HEK293 (cell line): ENCODE measurements around the gene BICD1.

Source experiments
- CTCF ChIA-PET: fragments of 350-600 bp; formaldehyde crosslinking; extraction: SDS; loops from one replicate; lab custom pipeline; 2021; ENCODE audit warnings: antibody characterized with exemption; lab: Yijun Ruan, JAX
- POLR2A ChIA-PET: fragments of 300-600 bp; formaldehyde crosslinking; extraction: SDS; loops from one replicate; lab custom pipeline; 2020; ENCODE audit warnings: antibody characterized with exemption, inconsistent platforms; lab: Yijun Ruan, JAX
- H3K27ac ChIP-seq: fragments of 200-500 bp; sonication (Bioruptor generic); 2 replicates; pipeline ENCODE4 v1.5.1; 2014; ENCODE audit warnings: low read depth, low read length, control low read depth, inconsistent platforms; ENCODE audit errors: extremely low read depth
- H3K36me3 ChIP-seq, 2 experiments: fragments of 200-500 bp in 1 of 2; sonication (Bioruptor generic) in 1 of 2; 1 replicate in 1 of 2; 2 replicates in 1 of 2; pipeline ENCODE4 v1.5.1; 2014 to 2017; ENCODE audit warnings: inconsistent platforms in 2 of 2, low read length in 2 of 2; ENCODE audit not compliant: control insufficient read depth in 2 of 2, insufficient read depth in 1 of 2
- H3K4me1 ChIP-seq: fragments of 200-500 bp; sonication (Bioruptor generic); 2 replicates; pipeline ENCODE4 v1.5.1; 2014; ENCODE audit warnings: mild to moderate bottlenecking, low read length, inconsistent platforms; ENCODE audit not compliant: control insufficient read depth, insufficient read depth
- H3K4me3 ChIP-seq: 2 replicates; pipeline ENCODE4 v1.5.1; 2011; ENCODE audit warnings: low read depth, mild to moderate bottlenecking, control low read depth, low read length, moderate library complexity
- H3K9me3 ChIP-seq: fragments of 200-500 bp; sonication (Bioruptor generic); 2 replicates; pipeline ENCODE4 v1.5.1; 2014; ENCODE audit warnings: low read depth, low read length, inconsistent platforms; ENCODE audit not compliant: control insufficient read depth, insufficient read depth
- GLI2 ChIP-seq: fragments of 450-650 bp; formaldehyde crosslinking; IDR thresholded peaks from 2 replicates; pipeline ENCODE4; 2017; ENCODE audit warnings: missing biosample characterization, missing genetic modification characterization, low read depth, borderline replicate concordance
- IKZF3 ChIP-seq: fragments of 450-650 bp; IDR thresholded peaks from 2 replicates; pipeline ENCODE4 v1.5.0; 2018; ENCODE audit warnings: missing biosample characterization, mild to moderate bottlenecking, missing genetic modification characterization, moderate library complexity
- KLF1 ChIP-seq: fragments of 450-650 bp; formaldehyde crosslinking; IDR thresholded peaks from 2 replicates; pipeline ENCODE4 v1.5.1; 2016; ENCODE audit warnings: missing biosample characterization, missing genetic modification characterization
- KLF16 ChIP-seq: fragments of 450-650 bp; formaldehyde crosslinking; IDR thresholded peaks from 2 replicates; pipeline ENCODE4 v1.5.1; 2017; ENCODE audit warnings: missing biosample characterization, missing genetic modification characterization
- KLF7 ChIP-seq: fragments of 450-650 bp; formaldehyde crosslinking; IDR thresholded peaks from 2 replicates; pipeline ENCODE4 v1.5.1; 2016; ENCODE audit warnings: missing biosample characterization, missing genetic modification characterization, borderline replicate concordance
- MZF1 ChIP-seq: fragments of 450-650 bp; formaldehyde crosslinking; IDR thresholded peaks from 2 replicates; pipeline ENCODE4 v1.5.1; 2017; ENCODE audit warnings: missing biosample characterization, missing genetic modification characterization, borderline replicate concordance
- PRDM1 ChIP-seq: fragments of 450-650 bp; formaldehyde crosslinking; IDR thresholded peaks from 2 replicates; pipeline ENCODE4; 2016; ENCODE audit warnings: missing biosample characterization, missing genetic modification characterization
- YY2 ChIP-seq: fragments of 450-650 bp; formaldehyde crosslinking; IDR thresholded peaks from 2 replicates; pipeline ENCODE4 v1.5.1; 2016; ENCODE audit warnings: missing biosample characterization, missing genetic modification characterization
- ZBTB17 ChIP-seq: fragments of 450-650 bp; formaldehyde crosslinking; IDR thresholded peaks from 2 replicates; pipeline ENCODE4 v1.5.1; 2016; ENCODE audit warnings: missing biosample characterization, missing genetic modification characterization
- ZBTB21 ChIP-seq: fragments of 450-650 bp; formaldehyde crosslinking; IDR thresholded peaks from 2 replicates; pipeline ENCODE4 v1.5.1; 2017; ENCODE audit warnings: missing biosample characterization, missing genetic modification characterization
- ZNF155 ChIP-seq: fragments of 450-650 bp; formaldehyde crosslinking; IDR thresholded peaks from 2 replicates; pipeline ENCODE4 v1.5.1; 2016; ENCODE audit warnings: missing biosample characterization, missing genetic modification characterization
- ZNF16 ChIP-seq: fragments of 450-650 bp; formaldehyde crosslinking; IDR thresholded peaks from 2 replicates; pipeline ENCODE4 v1.5.1; 2016; ENCODE audit warnings: low read depth, missing biosample characterization, missing genetic modification characterization
- ZNF202 ChIP-seq: fragments of 450-650 bp; formaldehyde crosslinking; IDR thresholded peaks from 2 replicates; pipeline ENCODE4 v1.5.1; 2016; ENCODE audit warnings: missing biosample characterization, missing genetic modification characterization, borderline replicate concordance
- ZNF214 ChIP-seq: fragments of 450-650 bp; formaldehyde crosslinking; IDR thresholded peaks from 2 replicates; pipeline ENCODE4 v1.5.1; 2017; ENCODE audit warnings: missing biosample characterization, mild to moderate bottlenecking, missing genetic modification characterization, borderline replicate concordance
- ZNF423 ChIP-seq: fragments of 450-650 bp; formaldehyde crosslinking; IDR thresholded peaks from 2 replicates; pipeline ENCODE4 v1.5.1; 2016; ENCODE audit warnings: missing biosample characterization, missing genetic modification characterization
- ZNF488 ChIP-seq: fragments of 450-650 bp; formaldehyde crosslinking; IDR thresholded peaks from 2 replicates; pipeline ENCODE4 v1.5.1; 2016; ENCODE audit warnings: missing biosample characterization, missing genetic modification characterization
- ZNF518A ChIP-seq: fragments of 450-650 bp; formaldehyde crosslinking; conservative IDR thresholded peaks from 2 replicates; pipeline ENCODE4 v1.5.1; 2016; ENCODE audit warnings: low read depth, missing biosample characterization, missing genetic modification characterization
- ZNF529 ChIP-seq: fragments of 450-650 bp; formaldehyde crosslinking; IDR thresholded peaks from 2 replicates; pipeline ENCODE4 v1.5.1; 2017; ENCODE audit warnings: missing genetic modification characterization, missing biosample characterization; ENCODE audit not compliant: insufficient replicate concordance
- ZNF549 ChIP-seq: fragments of 450-650 bp; IDR thresholded peaks from 2 replicates; pipeline ENCODE4 v1.5.1; 2018; ENCODE audit warnings: missing biosample characterization, missing genetic modification characterization, mild to moderate bottlenecking, inconsistent platforms, moderate library complexity
- ZNF585B ChIP-seq: fragments of 450-650 bp; formaldehyde crosslinking; IDR thresholded peaks from 2 replicates; pipeline ENCODE4 v1.5.1; 2016; ENCODE audit warnings: missing biosample characterization, missing genetic modification characterization
- ZNF610 ChIP-seq: fragments of 450-650 bp; formaldehyde crosslinking; IDR thresholded peaks from 2 replicates; pipeline ENCODE4 v1.5.1; 2016; ENCODE audit warnings: missing biosample characterization, missing genetic modification characterization, borderline replicate concordance
- ZNF624 ChIP-seq: fragments of 450-650 bp; formaldehyde crosslinking; IDR thresholded peaks from 2 replicates; pipeline ENCODE4 v1.5.1; 2017; ENCODE audit warnings: missing biosample characterization, missing genetic modification characterization
- ZNF639 ChIP-seq: fragments of 450-650 bp; formaldehyde crosslinking; IDR thresholded peaks from 2 replicates; pipeline ENCODE4 v1.5.1; 2016; ENCODE audit warnings: missing biosample characterization, missing genetic modification characterization
- ZNF677 ChIP-seq: fragments of 450-650 bp; IDR thresholded peaks from 2 replicates; pipeline ENCODE4 v1.5.0; 2018; ENCODE audit warnings: missing biosample characterization, mild to moderate bottlenecking, missing genetic modification characterization, moderate library complexity
- ZSCAN5A ChIP-seq: fragments of 450-650 bp; formaldehyde crosslinking; IDR thresholded peaks from 2 replicates; pipeline ENCODE4 v1.5.1; 2016; ENCODE audit warnings: missing biosample characterization, missing genetic modification characterization
- TF ChIP-seq, protein P1 (sequence below): fragments of 450-650 bp; formaldehyde crosslinking; IDR thresholded peaks from 2 replicates; pipeline ENCODE4 v1.5.1; 2016; ENCODE audit warnings: missing biosample characterization, missing genetic modification characterization
- TF ChIP-seq, protein P2 (sequence below): IDR thresholded peaks from 2 replicates; pipeline ENCODE4 v1.6.1; 2011; ENCODE audit warnings: mild to moderate bottlenecking, low read depth, low read length, borderline replicate concordance

Gene BICD1

DNA sequence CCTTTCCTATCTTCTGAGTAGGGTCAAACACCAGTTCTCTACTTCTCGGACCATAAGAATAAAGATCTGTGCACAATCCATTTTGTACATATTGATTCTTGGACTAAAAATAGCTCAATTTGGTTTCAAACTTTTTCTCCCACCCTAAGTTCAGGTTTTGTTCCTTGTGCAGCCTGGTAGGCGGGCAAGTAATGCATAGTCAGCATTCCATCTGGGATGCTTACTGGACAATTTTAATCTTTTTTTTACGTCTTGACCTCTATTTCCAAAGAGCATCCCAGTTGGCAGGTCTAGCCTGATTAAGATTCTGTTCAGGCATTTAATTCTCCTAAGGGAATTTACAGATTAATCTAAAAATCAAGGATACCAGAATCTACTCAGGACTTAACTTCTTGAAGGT lies 126.9 kb downstream of the BICD1 start:
- TF ChIP-seq KLF16 (tag by site-specific recombination) = no peak
- no peak for TF ChIP-seq KLF7
- no peak for TF ChIP-seq GLI2 (tag by site-specific recombination)
- no peak for TF ChIP-seq MZF1 (tag by site-specific recombination)
- TF ChIP-seq ZNF518A (tag by site-specific recombination) = no peak
- no peak for TF ChIP-seq ZBTB17 (tag by site-specific recombination)
- TF ChIP-seq, protein P1, sequence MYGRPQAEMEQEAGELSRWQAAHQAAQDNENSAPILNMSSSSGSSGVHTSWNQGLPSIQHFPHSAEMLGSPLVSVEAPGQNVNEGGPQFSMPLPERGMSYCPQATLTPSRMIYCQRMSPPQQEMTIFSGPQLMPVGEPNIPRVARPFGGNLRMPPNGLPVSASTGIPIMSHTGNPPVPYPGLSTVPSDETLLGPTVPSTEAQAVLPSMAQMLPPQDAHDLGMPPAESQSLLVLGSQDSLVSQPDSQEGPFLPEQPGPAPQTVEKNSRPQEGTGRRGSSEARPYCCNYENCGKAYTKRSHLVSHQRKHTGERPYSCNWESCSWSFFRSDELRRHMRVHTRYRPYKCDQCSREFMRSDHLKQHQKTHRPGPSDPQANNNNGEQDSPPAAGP = no peak
- TF ChIP-seq ZNF677 (tag by site-specific recombination) = no peak
- TF ChIP-seq ZNF610 (tag by site-specific recombination) = no peak
- TF ChIP-seq ZNF202 (tag by site-specific recombination) = no peak
- TF ChIP-seq ZNF488 (tag by site-specific recombination) = no peak
- TF ChIP-seq ZNF585B = no peak
- TF ChIP-seq ZNF639 (tag by site-specific recombination) = no peak
- TF ChIP-seq ZNF214 = no peak
- TF ChIP-seq ZBTB21 (tag by site-specific recombination) = no peak
- TF ChIP-seq ZNF549 (tag by site-specific recombination) = no peak
- H3K4me1 ChIP-seq = no peaks in the 10 kb centered on the region
- no peak overlapping the region for H3K27ac ChIP-seq
- no peaks in the 10 kb centered on the region for H3K9me3 ChIP-seq
- H3K4me3 ChIP-seq = no peak overlapping the region
- ChIA-PET POLR2A (no interaction called here), CTCF (no interaction called here)
- no peaks in the 10 kb centered on the region for H3K36me3 ChIP-seq

GRCh38 chr12:32235251-32235650 lies 128.6 kb downstream of the BICD1 start:
- Histone ChIP-seq H3K9me3 (no peaks in the 10 kb centered on the region), H3K4me3 (no peak overlapping the region), H3K27ac (no peak overlapping the region), H3K4me1 (no peaks in the 10 kb centered on the region), H3K36me3 (no peaks in the 10 kb centered on the region)
- ChIA-PET CTCF (no interaction called here), POLR2A (no interaction called here)
- TF ChIP-seq ZNF624 (tag by site-specific recombination) (no peak), GLI2 (tag by site-specific recombination) (no peak), ZSCAN5A (tag by site-specific recombination) (no peak), KLF1 (tag by site-specific recombination) (no peak), ZNF529 (tag by site-specific recombination) (no peak), ZNF155 (no peak), ZNF423 (tag by site-specific recombination) (no peak), ZNF16 (tag by site-specific recombination) (no peak), YY2 (tag by site-specific recombination) (no peak), PRDM1 (no peak), IKZF3 (tag by site-specific recombination) (no peak)
- TF ChIP-seq, protein P2, sequence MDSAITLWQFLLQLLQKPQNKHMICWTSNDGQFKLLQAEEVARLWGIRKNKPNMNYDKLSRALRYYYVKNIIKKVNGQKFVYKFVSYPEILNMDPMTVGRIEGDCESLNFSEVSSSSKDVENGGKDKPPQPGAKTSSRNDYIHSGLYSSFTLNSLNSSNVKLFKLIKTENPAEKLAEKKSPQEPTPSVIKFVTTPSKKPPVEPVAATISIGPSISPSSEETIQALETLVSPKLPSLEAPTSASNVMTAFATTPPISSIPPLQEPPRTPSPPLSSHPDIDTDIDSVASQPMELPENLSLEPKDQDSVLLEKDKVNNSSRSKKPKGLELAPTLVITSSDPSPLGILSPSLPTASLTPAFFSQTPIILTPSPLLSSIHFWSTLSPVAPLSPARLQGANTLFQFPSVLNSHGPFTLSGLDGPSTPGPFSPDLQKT = no peak
